ENCODE data around the gene NOSIP. TPM values are rescaled to one million over a fixed set of nuclear protein-coding genes. Genes with fewer than 3 reads are reported as not detected.

The NOSIP gene
- total and polyA plus RNA-seq, 2 of the 4 experiments (the other 2 are of a cell fraction) = 118 to 138 TPM

DNA sequence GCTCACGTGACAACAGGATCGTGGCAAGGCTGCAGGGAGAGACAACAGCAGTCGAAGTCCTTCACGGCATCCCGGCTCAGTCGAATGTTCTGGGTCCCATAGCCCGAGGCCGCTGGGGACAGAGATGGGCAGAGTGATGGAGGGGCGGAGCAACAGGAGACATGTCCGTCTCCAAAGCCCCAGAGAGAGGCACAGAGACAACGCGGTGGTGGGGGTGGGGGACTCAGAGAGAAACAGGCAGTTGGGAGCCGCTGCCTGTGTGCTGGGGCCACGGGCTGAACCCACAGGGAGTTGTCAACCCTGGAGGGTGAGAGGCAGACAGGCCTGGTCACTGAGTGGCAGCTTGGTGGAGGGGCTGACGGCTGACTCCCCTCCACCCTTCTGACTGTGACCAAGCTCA, 20.4 kb downstream of the NOSIP start:
- Histone ChIP-seq H2BK5ac (ENCODE audit: low read depth, low read length, poor library complexity, severe bottlenecking) (no peak overlapping the region), H4K5ac (ENCODE audit: low read depth, low read length) (no peak overlapping the region), H2BK20ac (ENCODE audit: low read depth, low read length) (no peak overlapping the region), H3K27me3 (ENCODE audit: control insufficient read depth, insufficient read depth, low read length) (no peaks in the 10 kb centered on the region), H4K91ac (ENCODE audit: insufficient read depth, low read depth, low read length) (no peak overlapping the region), H3K4me1 (ENCODE audit: control insufficient read depth, insufficient read depth, low read length) (no peaks in the 10 kb centered on the region), H2AFZ (replicated peaks; ENCODE audit: low read length, poor library complexity) (peak overlapping the region; percentile 56), H3K36me3 (ENCODE audit: control insufficient read depth, insufficient read depth, low read length) (peaks cover 52% of the 10 kb centered on the region), H3K27ac (ENCODE audit: insufficient read depth, low read length) (no peak overlapping the region), H3K56ac (ENCODE audit: extremely low read depth, insufficient read depth, low read length) (no peak overlapping the region), H3K4me2 (ENCODE audit: low read depth, low read length) (no peak overlapping the region), H3K9ac (ENCODE audit: low read depth, low read length) (no peak overlapping the region), H3K4ac (ENCODE audit: low read depth, low read length) (no peak overlapping the region), H3K79me1 (ENCODE audit: low read depth in 1 of 2, low read length in 2 of 2) (peaks cover 29 to 49% of the 10 kb centered on the region in 2 experiments), H3K9me1 (ENCODE audit: insufficient read depth, low read length) (0 out of 2 replicates have a peak, but pooled peaks cover 6% of the 10 kb centered on the region), H2AK9ac (replicated peaks; ENCODE audit: low read depth, low read length, poor library complexity) (peak overlapping the region; percentile 50), H3K14ac (replicated peaks; ENCODE audit: low read depth, low read length) (no peak overlapping the region), H3K18ac (ENCODE audit: low read depth, low read length) (no peak overlapping the region), H2BK120ac (ENCODE audit: low read depth, low read length) (no peak overlapping the region), H2AK5ac (ENCODE audit: low read depth, low read length) (no peak overlapping the region), H3K9me3 (ENCODE audit: control insufficient read depth, insufficient read depth, low read length) (no peaks in the 10 kb centered on the region), H4K20me1 (ENCODE audit: insufficient read depth, low read length) (peaks cover 30% of the 10 kb centered on the region), H2BK15ac (ENCODE audit: low read depth, low read length) (no peak overlapping the region), H3K23ac (ENCODE audit: low read depth, low read length) (no peak overlapping the region), H3K4me3 (ENCODE audit: insufficient read depth, low read depth, low read length) (no peak overlapping the region), H4K8ac (ENCODE audit: low read depth in 2 of 2, low read length in 2 of 2) (no peak overlapping the region)
- in situ Hi-C loops (cut with MboI; ENCODE audit: low sequenced_read_pairs) (loop anchor here (25.0 kb wide), 1 partner anchor 298 kb away; no protein-coding TSS in a partner anchor), dilution Hi-C loops (cut with HindIII; ENCODE audit: low sequenced_read_pairs, unreplicated experiment) (no loop called here), intact Hi-C loops (cut with micrococcal nuclease) (no loop called here)
- no peak for DNase-seq
- ATAC-seq (ENCODE audit: low read depth) = no peak
- BruUV-seq (replicated peaks) = no TSS peak
- POLR2A ChIA-PET (ENCODE audit: unreplicated experiment) = no interaction called here
- CTCF ChIA-PET = interaction anchor here (1.2 to 1.6 kb wide), 2 partner anchors 10 to 13 kb away, joined by 6 to 7 read pairs; no protein-coding TSS in a partner anchor
- TF ChIP-seq, protein P1, sequence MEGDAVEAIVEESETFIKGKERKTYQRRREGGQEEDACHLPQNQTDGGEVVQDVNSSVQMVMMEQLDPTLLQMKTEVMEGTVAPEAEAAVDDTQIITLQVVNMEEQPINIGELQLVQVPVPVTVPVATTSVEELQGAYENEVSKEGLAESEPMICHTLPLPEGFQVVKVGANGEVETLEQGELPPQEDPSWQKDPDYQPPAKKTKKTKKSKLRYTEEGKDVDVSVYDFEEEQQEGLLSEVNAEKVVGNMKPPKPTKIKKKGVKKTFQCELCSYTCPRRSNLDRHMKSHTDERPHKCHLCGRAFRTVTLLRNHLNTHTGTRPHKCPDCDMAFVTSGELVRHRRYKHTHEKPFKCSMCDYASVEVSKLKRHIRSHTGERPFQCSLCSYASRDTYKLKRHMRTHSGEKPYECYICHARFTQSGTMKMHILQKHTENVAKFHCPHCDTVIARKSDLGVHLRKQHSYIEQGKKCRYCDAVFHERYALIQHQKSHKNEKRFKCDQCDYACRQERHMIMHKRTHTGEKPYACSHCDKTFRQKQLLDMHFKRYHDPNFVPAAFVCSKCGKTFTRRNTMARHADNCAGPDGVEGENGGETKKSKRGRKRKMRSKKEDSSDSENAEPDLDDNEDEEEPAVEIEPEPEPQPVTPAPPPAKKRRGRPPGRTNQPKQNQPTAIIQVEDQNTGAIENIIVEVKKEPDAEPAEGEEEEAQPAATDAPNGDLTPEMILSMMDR (conservative IDR thresholded peaks at IDR 0.05; ENCODE audit: low read depth, low read length) = no peak
- TF ChIP-seq MAFK (IDR thresholded peaks at IDR 0.05; ENCODE audit: low read depth, low read length) = no peak
- TF ChIP-seq, protein P2, sequence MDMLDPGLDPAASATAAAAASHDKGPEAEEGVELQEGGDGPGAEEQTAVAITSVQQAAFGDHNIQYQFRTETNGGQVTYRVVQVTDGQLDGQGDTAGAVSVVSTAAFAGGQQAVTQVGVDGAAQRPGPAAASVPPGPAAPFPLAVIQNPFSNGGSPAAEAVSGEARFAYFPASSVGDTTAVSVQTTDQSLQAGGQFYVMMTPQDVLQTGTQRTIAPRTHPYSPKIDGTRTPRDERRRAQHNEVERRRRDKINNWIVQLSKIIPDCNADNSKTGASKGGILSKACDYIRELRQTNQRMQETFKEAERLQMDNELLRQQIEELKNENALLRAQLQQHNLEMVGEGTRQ (IDR thresholded peaks at IDR 0.05; ENCODE audit: low read depth, low read length) = no peak
- 77% methylated on average over 8 of the region's 15 CpGs; no CpG with 5 or more reads in 1 of the 2 experiments for WGBS, 2 experiments (ENCODE audit: extremely low coverage in 2 of 2, insufficient read length in 1 of 2)

Measured in IMR-90 (cell line).